ENCODE data around the gene COL23A1. TPM values are rescaled to one million over a fixed set of nuclear protein-coding genes. Genes with fewer than 3 reads are reported as not detected.

Gene COL23A1
- total and polyA plus RNA-seq, 2 of the 13 experiments (the other 11 are each of a cell fraction or from before 2014, with no cell fraction given): not detected

DNA sequence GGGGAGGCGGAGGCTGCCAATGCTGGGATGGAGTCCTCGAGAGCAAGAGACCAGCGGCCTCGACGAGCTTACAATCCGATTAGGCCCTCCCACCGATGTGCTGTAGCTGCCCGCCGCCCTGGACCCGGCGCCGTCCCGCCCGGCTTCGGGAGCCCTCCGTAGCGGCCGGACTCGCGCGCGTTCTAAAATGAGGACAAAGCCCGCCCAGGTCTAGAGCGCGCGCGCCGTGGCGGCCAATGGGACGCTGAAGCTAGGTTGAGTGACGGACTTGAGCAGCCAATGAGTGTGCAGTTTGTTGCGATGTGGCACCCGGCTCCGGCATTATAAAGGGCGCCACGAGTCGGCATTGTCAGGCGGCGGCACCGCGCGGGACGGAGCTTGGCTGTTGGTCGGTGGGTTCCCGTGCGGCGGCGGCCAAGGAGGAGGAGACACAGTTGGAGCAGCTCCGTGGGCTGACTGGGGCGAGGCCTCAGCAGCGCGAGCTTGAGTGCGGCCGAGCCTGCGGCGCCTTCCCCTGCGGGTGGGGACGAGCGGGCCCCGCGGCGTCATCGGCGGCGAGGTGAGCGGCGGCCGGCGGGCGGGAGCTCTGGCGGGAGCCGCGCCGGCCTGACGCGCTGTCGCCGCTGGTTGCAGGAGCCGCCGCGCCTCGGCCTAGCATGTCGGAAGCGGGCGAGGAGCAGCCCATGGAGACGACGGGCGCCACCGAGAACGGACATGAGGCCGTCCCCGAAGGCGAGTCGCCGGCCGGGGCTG is 385.8 kb downstream of the COL23A1 start, which contains the start of gene HNRNPAB (continued):
- TF ChIP-seq, protein P1, sequence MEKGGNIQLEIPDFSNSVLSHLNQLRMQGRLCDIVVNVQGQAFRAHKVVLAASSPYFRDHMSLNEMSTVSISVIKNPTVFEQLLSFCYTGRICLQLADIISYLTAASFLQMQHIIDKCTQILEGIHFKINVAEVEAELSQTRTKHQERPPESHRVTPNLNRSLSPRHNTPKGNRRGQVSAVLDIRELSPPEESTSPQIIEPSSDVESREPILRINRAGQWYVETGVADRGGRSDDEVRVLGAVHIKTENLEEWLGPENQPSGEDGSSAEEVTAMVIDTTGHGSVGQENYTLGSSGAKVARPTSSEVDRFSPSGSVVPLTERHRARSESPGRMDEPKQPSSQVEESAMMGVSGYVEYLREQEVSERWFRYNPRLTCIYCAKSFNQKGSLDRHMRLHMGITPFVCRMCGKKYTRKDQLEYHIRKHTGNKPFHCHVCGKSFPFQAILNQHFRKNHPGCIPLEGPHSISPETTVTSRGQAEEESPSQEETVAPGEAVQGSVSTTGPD (CRISPR knock-in tag; IDR thresholded peaks at IDR 0.05): no peak
- TF ChIP-seq NKX3-1 (CRISPR knock-in tag; IDR thresholded peaks at IDR 0.05) (peak; percentile 88; the same call in 1 of the 2 replicates), MTF1 (CRISPR knock-in tag; IDR thresholded peaks at IDR 0.05) (0 out of 2 replicates have a peak, but pooled peaks have one; percentile 25), YEATS2 (CRISPR knock-in tag; IDR thresholded peaks at IDR 0.05; ENCODE audit: borderline replicate concordance) (peak; percentile 86), ZNF83 (CRISPR knock-in tag; IDR thresholded peaks at IDR 0.05; ENCODE audit: borderline replicate concordance) (0 out of 2 replicates have a peak, but pooled peaks have one; percentile 63), FOXM1 (CRISPR knock-in tag; IDR thresholded peaks at IDR 0.05) (peak; percentile 68; the same call in 1 of the 2 replicates), CEBPG (CRISPR knock-in tag; IDR thresholded peaks at IDR 0.05) (peak; percentile 4; the same call in 1 of the 2 replicates), GTF3A (CRISPR knock-in tag; conservative IDR thresholded peaks at IDR 0.05) (peak; percentile 81; the same call in 1 of the 2 replicates), ZNF644 (CRISPR knock-in tag; IDR thresholded peaks at IDR 0.05; ENCODE audit: low read depth) (no peak), JDP2 (CRISPR knock-in tag; IDR thresholded peaks at IDR 0.05; ENCODE audit: borderline replicate concordance) (peak; percentile 68; the same call in 1 of the 2 replicates), SRY (CRISPR knock-in tag; IDR thresholded peaks at IDR 0.05) (no peak), HOXA3 (CRISPR knock-in tag; IDR thresholded peaks at IDR 0.05) (peak; percentile 71; the same call in 1 of the 2 replicates), PAF1 (CRISPR knock-in tag; IDR thresholded peaks at IDR 0.05) (no peak), ZFP36L2 (CRISPR knock-in tag; IDR thresholded peaks at IDR 0.05) (no peak), ATM (IDR thresholded peaks at IDR 0.05; ENCODE audit: borderline replicate concordance) (no peak), THYN1 (CRISPR knock-in tag; IDR thresholded peaks at IDR 0.05; ENCODE audit: borderline replicate concordance, low read depth) (0 out of 2 replicates have a peak, but pooled peaks have one; percentile 17), NCOA5 (CRISPR knock-in tag; IDR thresholded peaks at IDR 0.05) (no peak), ETV6 (CRISPR knock-in tag; conservative IDR thresholded peaks at IDR 0.05) (peak; percentile 22; the same call in 1 of the 2 replicates), ISL2 (CRISPR knock-in tag; IDR thresholded peaks at IDR 0.05) (peak; percentile 40; the same call in 1 of the 2 replicates)
- TF ChIP-seq, protein P2, sequence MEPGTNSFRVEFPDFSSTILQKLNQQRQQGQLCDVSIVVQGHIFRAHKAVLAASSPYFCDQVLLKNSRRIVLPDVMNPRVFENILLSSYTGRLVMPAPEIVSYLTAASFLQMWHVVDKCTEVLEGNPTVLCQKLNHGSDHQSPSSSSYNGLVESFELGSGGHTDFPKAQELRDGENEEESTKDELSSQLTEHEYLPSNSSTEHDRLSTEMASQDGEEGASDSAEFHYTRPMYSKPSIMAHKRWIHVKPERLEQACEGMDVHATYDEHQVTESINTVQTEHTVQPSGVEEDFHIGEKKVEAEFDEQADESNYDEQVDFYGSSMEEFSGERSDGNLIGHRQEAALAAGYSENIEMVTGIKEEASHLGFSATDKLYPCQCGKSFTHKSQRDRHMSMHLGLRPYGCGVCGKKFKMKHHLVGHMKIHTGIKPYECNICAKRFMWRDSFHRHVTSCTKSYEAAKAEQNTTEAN (CRISPR knock-in tag; conservative IDR thresholded peaks at IDR 0.05): peak; percentile 31
- TF ChIP-seq, protein P3, sequence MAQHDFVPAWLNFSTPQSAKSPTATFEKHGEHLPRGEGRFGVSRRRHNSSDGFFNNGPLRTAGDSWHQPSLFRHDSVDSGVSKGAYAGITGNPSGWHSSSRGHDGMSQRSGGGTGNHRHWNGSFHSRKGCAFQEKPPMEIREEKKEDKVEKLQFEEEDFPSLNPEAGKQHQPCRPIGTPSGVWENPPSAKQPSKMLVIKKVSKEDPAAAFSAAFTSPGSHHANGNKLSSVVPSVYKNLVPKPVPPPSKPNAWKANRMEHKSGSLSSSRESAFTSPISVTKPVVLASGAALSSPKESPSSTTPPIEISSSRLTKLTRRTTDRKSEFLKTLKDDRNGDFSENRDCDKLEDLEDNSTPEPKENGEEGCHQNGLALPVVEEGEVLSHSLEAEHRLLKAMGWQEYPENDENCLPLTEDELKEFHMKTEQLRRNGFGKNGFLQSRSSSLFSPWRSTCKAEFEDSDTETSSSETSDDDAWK (CRISPR knock-in tag; IDR thresholded peaks at IDR 0.05): no peak
- TF ChIP-seq, protein P4, sequence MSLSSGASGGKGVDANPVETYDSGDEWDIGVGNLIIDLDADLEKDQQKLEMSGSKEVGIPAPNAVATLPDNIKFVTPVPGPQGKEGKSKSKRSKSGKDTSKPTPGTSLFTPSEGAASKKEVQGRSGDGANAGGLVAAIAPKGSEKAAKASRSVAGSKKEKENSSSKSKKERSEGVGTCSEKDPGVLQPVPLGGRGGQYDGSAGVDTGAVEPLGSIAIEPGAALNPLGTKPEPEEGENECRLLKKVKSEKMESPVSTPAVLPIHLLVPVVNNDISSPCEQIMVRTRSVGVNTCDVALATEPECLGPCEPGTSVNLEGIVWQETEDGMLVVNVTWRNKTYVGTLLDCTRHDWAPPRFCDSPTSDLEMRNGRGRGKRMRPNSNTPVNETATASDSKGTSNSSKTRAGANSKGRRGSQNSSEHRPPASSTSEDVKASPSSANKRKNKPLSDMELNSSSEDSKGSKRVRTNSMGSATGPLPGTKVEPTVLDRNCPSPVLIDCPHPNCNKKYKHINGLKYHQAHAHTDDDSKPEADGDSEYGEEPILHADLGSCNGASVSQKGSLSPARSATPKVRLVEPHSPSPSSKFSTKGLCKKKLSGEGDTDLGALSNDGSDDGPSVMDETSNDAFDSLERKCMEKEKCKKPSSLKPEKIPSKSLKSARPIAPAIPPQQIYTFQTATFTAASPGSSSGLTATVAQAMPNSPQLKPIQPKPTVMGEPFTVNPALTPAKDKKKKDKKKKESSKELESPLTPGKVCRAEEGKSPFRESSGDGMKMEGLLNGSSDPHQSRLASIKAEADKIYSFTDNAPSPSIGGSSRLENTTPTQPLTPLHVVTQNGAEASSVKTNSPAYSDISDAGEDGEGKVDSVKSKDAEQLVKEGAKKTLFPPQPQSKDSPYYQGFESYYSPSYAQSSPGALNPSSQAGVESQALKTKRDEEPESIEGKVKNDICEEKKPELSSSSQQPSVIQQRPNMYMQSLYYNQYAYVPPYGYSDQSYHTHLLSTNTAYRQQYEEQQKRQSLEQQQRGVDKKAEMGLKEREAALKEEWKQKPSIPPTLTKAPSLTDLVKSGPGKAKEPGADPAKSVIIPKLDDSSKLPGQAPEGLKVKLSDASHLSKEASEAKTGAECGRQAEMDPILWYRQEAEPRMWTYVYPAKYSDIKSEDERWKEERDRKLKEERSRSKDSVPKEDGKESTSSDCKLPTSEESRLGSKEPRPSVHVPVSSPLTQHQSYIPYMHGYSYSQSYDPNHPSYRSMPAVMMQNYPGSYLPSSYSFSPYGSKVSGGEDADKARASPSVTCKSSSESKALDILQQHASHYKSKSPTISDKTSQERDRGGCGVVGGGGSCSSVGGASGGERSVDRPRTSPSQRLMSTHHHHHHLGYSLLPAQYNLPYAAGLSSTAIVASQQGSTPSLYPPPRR (CRISPR knock-in tag; IDR thresholded peaks at IDR 0.05; ENCODE audit: borderline replicate concordance): peak; percentile 41; the same call in 1 of the 2 replicates
